Measurements from ENCODE around the gene PDCD2L. TPM values are rescaled to one million over a fixed set of nuclear protein-coding genes. Genes with fewer than 3 reads are reported as not detected.

Gene PDCD2L
- polyA plus RNA-seq, 1 donor from 2014 or later, result 47.5 TPM

DNA sequence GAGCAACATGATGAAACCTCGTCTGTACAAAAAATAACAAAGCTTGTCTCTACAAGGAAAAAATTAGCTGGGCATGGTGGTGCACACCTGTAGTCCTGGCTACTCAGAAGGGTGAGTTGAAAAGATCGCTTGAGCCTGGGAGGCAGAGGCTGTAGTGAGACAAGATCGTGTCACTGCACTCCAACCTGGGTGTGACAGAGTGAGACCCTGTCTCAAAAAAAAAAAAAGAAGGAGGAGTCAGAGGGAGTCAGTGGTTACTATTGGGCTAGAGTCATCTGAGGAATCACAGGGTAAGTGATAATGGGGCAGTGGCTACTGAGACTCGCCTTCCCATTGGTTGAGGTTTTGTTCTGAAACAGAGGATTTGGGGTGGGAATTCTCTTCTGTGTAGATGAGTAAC is 41.1 kb upstream of the PDCD2L start:
- TF ChIP-seq EZH2 (IDR thresholded peaks at IDR 0.05; ENCODE audit: borderline replicate concordance, insufficient read depth, low read length, poor library complexity, severe bottlenecking) (no peak), MXI1 (conservative IDR thresholded peaks at IDR 0.05; ENCODE audit: poor library complexity, severe bottlenecking) (no peak), TAF1 (IDR thresholded peaks at IDR 0.05; ENCODE audit: low read depth) (no peak)
- no peaks in the 10 kb centered on the region for H3F3A ChIP-seq (ENCODE audit: insufficient read depth, low read length, poor library complexity, severe bottlenecking)
- no peak overlapping the region for H3K27ac ChIP-seq (ENCODE audit: low read length)
- no peaks in the 10 kb centered on the region for H3K27me3 ChIP-seq (ENCODE audit: insufficient read depth, low read depth, low read length)
- H3K9me3 ChIP-seq (ENCODE audit: low read length), result no peaks in the 10 kb centered on the region
- no peak overlapping the region for H2AFZ ChIP-seq (ENCODE audit: low read depth, low read length)
- H3K79me2 ChIP-seq (replicated peaks; ENCODE audit: insufficient read depth, low read length), result no peaks in the 10 kb centered on the region
- H3K9ac ChIP-seq (ENCODE audit: low read length), result no peak overlapping the region
- H3K9me2 ChIP-seq (ENCODE audit: insufficient read depth, low read length), result no peaks in the 10 kb centered on the region
- no peaks in the 10 kb centered on the region for H3K36me3 ChIP-seq (ENCODE audit: insufficient read depth, low read length)
- H4K20me1 ChIP-seq (ENCODE audit: insufficient read depth), result no peaks in the 10 kb centered on the region
- H3K4me3 ChIP-seq (ENCODE audit: low read length), result no peak overlapping the region
- H3K4me2 ChIP-seq (ENCODE audit: low read length), result no peak overlapping the region

- H3K4me2 ChIP-seq (ENCODE audit: low read length), result no peak overlapping the region
- H3K79me2 ChIP-seq (replicated peaks; ENCODE audit: insufficient read depth, low read length), result no peaks in the 10 kb centered on the region
- no peaks in the 10 kb centered on the region for H3K9me2 ChIP-seq (ENCODE audit: insufficient read depth, low read length)
- H3K27me3 ChIP-seq (ENCODE audit: insufficient read depth, low read depth, low read length), result no peaks in the 10 kb centered on the region
- no peaks in the 10 kb centered on the region for H4K20me1 ChIP-seq (ENCODE audit: insufficient read depth)
- H3K9me3 ChIP-seq (ENCODE audit: low read length), result no peaks in the 10 kb centered on the region
- no peak overlapping the region for H2AFZ ChIP-seq (ENCODE audit: low read depth, low read length)
- H3K4me3 ChIP-seq (ENCODE audit: low read length), result no peak overlapping the region
- H3K36me3 ChIP-seq (ENCODE audit: insufficient read depth, low read length), result no peaks in the 10 kb centered on the region
- no peaks in the 10 kb centered on the region for H3F3A ChIP-seq (ENCODE audit: insufficient read depth, low read length, poor library complexity, severe bottlenecking)
- no peak overlapping the region for H3K9ac ChIP-seq (ENCODE audit: low read length)
- TF ChIP-seq SMC3 (conservative IDR thresholded peaks at IDR 0.05; ENCODE audit: poor library complexity) (no peak), TAF1 (IDR thresholded peaks at IDR 0.05; ENCODE audit: low read depth) (no peak), EZH2 (IDR thresholded peaks at IDR 0.05; ENCODE audit: borderline replicate concordance, insufficient read depth, low read length, poor library complexity, severe bottlenecking) (no peak), POLR2AphosphoS5 (IDR thresholded peaks at IDR 0.05) (no peak), MXI1 (conservative IDR thresholded peaks at IDR 0.05; ENCODE audit: poor library complexity, severe bottlenecking) (no peak), RAD21 (conservative IDR thresholded peaks at IDR 0.05) (no peak), EP300 (conservative IDR thresholded peaks at IDR 0.05; ENCODE audit: poor library complexity, severe bottlenecking) (no peak)
- TF ChIP-seq, protein P1, sequence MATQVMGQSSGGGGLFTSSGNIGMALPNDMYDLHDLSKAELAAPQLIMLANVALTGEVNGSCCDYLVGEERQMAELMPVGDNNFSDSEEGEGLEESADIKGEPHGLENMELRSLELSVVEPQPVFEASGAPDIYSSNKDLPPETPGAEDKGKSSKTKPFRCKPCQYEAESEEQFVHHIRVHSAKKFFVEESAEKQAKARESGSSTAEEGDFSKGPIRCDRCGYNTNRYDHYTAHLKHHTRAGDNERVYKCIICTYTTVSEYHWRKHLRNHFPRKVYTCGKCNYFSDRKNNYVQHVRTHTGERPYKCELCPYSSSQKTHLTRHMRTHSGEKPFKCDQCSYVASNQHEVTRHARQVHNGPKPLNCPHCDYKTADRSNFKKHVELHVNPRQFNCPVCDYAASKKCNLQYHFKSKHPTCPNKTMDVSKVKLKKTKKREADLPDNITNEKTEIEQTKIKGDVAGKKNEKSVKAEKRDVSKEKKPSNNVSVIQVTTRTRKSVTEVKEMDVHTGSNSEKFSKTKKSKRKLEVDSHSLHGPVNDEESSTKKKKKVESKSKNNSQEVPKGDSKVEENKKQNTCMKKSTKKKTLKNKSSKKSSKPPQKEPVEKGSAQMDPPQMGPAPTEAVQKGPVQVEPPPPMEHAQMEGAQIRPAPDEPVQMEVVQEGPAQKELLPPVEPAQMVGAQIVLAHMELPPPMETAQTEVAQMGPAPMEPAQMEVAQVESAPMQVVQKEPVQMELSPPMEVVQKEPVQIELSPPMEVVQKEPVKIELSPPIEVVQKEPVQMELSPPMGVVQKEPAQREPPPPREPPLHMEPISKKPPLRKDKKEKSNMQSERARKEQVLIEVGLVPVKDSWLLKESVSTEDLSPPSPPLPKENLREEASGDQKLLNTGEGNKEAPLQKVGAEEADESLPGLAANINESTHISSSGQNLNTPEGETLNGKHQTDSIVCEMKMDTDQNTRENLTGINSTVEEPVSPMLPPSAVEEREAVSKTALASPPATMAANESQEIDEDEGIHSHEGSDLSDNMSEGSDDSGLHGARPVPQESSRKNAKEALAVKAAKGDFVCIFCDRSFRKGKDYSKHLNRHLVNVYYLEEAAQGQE (IDR thresholded peaks at IDR 0.05; ENCODE audit: borderline replicate concordance), result no peak
- TF ChIP-seq, protein P2, sequence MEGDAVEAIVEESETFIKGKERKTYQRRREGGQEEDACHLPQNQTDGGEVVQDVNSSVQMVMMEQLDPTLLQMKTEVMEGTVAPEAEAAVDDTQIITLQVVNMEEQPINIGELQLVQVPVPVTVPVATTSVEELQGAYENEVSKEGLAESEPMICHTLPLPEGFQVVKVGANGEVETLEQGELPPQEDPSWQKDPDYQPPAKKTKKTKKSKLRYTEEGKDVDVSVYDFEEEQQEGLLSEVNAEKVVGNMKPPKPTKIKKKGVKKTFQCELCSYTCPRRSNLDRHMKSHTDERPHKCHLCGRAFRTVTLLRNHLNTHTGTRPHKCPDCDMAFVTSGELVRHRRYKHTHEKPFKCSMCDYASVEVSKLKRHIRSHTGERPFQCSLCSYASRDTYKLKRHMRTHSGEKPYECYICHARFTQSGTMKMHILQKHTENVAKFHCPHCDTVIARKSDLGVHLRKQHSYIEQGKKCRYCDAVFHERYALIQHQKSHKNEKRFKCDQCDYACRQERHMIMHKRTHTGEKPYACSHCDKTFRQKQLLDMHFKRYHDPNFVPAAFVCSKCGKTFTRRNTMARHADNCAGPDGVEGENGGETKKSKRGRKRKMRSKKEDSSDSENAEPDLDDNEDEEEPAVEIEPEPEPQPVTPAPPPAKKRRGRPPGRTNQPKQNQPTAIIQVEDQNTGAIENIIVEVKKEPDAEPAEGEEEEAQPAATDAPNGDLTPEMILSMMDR (IDR thresholded peaks at IDR 0.05; ENCODE audit: poor library complexity, severe bottlenecking), result no peak
- no peak overlapping the region for H3K27ac ChIP-seq (ENCODE audit: low read length)
Measured at GRCh38 chr19:34363930-34364329, 40.3 kb upstream of the PDCD2L start.
